Measurements from ENCODE around the gene FCHSD2.

DNA sequence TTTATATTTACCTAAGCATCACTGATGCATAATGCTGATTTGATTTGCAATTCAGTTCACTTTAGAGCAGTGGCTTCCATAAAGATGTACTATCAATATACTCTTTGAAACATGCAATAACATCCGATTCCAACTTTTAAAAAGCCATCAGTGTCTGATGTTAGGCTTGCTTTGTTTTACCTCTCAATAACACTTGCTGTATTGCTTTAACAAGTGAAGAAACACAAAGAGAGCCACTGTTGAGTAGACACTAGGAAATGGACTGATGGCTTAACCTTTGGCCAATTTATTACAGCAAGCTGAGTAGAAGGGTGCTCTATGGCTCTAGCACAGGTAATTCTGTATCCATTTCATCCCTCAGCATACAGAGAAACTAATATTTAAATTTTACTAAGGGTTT lies 122.1 kb downstream of the FCHSD2 start:
- no peak for TF ChIP-seq CTCF (IDR thresholded peaks at IDR 0.05 in 8 of 11, conservative IDR thresholded peaks at IDR 0.05 in 3 of 11)
- TF ChIP-seq POLR2AphosphoS5 (IDR thresholded peaks at IDR 0.05), result no peak
